Activated effector memory CD4-positive, alpha-beta T cell treated with Interleukin-2 at 50 U/mL for 16 hours (primary cell): ENCODE results near the gene NCOA3.
"Not testable (repeated sequence)": the region's sequence is repeated elsewhere in the genome, so short reads cannot be mapped to it uniquely, and the experiment has no call there.

Experiments used
- DNase-seq: peaks from one replicate; pipeline ENCODE4 v3.0.0-alpha.2; 2020

Gene NCOA3

DNA sequence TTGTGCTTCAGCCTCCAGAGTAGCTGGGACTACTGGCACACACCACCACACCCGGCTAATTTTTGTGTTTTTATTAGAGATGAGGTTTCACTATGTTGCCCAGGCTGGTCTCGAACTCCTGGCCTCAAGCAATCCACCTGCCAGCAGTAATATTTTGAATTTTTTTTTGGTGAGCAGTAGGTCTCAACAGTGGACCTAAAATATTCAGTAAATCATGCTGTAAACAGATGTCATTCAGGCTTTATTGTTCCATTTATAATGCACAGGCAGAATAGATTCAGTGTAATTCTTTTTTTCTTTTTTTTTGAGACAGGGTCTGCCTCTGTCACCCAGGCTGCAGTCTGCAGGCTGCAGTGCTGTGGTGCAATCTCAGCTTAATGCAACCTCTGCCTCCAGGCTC lies 69.7 kb downstream of the NCOA3 start:
- no peak for DNase-seq

DNA sequence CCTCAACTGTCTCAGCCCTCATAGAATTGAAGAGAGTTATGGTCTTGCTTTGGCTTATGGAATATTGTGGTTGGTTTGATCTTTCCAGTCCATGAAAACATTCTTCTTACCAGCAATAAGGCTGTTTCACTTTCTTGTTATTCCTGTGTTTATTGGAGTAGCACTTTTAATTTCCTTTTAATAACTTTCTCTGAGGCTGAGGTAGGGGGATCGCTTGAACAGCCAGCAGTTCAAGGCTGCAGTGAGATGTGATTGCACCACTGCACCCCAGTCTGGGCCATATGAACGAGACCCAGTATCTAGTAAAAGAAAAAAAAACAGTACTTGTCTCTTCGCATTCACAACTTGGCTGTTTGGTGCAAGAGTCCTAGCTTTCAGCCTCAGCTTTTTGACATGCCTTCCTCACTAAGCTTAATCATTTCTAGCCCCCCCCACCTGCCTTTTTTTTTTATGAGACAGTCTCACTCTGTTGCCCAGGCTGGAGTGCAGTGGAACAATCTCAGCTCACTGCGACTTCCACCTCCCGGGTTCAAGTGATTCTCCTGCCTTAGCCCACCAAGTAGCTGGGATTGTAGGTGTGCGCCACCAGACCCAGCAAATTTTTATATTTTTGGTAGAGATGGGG lies 70.5 kb downstream of the NCOA3 start:
- no peak for DNase-seq

DNA sequence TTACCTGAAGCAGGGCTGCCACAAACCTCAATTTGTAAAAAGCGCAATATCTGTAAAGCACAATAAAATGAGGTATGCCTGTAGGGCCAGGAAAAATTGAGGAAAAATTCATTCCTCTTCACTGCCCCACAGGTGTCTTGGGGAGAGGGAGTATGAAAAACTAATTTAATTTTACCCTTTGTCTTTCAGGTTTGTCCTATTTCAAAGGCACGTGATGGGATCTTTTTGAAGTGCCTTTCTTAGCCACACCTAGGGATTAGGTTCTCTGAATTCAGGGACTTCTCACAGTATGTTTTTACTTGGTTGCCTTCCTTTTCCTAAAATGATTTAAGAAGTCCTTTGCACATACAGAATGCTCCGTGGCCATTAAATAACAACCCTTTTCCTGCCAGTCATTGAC lies 71.9 kb downstream of the NCOA3 start:
- no peak for DNase-seq

DNA sequence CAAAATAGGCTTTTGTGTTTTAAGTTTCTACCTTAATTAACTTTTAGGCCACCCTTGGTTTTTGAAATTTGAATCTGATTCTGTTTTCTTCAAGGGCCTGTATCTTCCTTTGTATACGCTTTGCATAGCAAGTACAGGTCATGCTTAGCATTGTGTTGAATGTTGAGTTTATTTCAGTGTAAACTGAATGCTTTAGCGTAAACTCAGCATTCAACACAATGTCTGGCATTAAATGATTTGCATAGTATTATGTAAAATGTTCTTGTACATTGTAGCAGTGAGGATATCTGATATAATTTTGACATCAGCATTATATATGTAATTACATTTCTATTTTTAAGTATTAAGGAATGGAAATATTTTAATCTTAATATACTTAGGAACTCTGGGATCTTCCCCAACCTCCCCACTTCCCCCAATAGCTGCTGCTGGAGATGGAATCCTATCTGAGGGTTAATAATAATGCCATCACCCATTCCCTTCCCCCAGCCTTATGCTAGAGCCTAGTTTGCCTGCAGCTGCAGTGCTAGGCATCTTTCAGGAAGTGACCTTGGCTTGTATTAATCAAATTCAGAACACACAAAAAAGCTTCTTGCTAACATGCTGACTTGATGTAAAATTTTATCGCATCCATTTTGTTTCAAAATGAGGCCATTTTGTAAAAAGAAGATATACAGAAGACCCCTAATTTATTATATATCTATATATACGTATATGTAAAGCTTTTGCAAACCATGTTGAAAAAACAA lies 73.1 kb downstream of the NCOA3 start:
- DNase-seq: no peak

DNA sequence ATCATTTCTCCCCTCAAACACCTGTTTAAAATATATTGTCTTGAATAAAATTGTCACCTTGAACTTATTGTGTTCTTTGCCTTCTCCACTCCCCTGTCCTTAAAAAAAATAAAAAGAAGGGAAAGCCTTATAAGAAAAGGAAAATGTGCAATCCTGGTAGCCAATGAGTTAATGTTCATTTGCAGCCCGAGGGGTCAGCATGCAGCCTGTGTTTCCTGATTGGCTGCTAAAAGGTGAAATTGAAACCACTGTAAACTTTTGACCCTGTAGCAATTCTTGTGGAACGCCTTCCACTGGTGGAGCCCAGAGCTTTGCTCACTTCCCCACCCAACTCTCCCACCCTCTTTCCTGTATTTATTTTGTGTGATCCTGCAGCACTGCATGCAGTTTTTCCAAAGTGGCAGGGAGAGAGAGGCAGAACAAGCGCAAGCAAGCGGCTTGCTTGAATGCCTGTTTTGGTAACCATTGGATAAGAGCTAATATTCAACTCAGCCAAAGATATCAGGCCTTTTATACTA lies 74.9 kb downstream of the NCOA3 start:
- no peak for DNase-seq

DNA sequence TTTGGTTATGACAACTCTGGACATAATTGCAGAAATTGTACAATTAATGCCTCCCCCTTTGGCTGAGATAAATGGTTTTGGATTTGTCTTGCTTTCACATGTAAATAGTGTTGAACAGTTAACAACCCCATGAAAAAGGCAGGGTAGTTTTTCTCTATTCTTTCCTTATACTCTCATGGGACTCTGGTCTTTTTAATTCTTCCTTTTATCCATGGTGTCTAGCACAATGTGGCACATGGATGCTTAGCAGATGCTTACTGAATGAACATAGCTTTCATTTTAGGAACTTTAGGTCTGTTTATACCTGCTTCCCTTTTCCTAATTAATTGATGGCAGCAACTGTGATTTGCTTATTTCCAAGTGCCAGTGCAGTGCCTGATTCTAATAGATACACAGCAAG lies 75.6 kb downstream of the NCOA3 start:
- DNase-seq: no peak

DNA sequence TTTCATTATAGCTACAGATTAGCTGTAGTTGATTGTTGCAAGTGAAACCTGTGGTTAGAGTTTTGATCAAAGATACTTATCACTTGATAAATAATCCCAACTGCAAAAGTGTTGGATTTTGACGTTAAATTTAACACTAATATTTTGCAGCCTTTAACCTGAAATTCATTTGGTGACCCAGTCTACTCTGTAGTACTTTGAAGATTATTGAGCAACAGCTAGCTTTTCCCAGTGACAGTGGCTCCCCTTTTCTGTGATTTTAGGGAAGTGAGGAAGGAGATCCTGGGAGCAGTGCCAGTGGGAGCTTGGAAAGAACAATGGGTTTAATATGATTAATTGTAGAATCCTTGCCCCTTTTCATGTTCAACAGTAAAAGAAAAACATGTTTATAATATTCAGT lies 76.9 kb downstream of the NCOA3 start:
- no peak for DNase-seq

DNA sequence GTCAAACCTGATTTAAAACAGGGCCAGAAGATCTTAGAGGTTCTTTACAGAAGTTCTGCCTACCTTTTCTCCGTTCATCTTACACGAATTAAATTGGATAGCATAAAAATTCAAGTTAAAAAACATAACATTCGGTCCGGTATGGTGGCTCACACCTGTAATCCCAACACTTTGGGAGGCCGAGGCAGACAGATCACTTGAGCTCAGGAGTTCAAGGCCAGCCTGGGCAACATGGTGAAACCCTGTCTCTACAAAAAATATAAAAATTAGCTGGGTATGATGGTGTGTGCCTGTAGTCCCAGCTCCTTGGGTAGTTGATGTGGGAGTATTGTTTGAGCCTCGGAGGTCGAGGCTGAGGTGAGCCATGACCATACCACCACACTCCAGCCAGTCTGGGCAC lies 79.0 kb downstream of the NCOA3 start:
- not testable (repeated sequence) for DNase-seq

DNA sequence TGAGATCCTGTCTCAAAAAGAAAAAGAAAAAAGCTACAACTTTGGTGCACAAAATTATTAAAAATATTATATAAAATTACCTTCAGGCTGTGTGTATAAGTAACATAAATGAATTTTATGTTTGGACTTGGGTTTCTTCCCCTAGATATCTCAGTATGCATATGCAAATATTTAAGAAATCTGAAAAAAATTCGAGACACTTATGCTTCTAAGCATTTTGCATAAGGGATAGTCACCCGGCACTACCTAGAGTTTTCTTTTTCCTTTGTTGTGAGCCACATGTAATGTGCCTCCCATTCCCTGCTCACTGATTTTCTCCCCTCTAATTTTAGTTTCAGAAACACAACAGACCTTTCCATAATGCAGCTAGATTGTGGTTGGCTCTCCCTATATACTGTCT lies 79.4 kb downstream of the NCOA3 start:
- DNase-seq: no peak

DNA sequence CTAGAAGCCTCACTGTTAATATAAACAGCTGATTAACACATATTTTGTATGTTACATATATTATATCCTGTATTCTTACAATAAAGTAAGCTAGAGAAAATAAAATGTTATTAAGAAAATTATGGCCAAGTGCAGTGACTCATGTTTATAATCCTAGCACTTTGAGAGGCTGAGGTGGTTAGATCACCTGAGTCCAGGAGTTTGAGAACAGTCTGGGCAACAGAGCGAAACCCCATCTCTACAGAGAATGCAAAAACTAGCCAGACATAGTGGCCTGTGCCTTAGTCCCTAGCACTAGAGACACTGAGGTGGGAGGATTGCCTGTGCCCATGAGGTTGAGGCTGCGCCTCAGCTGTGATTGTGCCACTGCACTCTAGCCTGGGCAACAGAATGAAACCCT lies 81.9 kb downstream of the NCOA3 start:
- DNase-seq: no peak

DNA sequence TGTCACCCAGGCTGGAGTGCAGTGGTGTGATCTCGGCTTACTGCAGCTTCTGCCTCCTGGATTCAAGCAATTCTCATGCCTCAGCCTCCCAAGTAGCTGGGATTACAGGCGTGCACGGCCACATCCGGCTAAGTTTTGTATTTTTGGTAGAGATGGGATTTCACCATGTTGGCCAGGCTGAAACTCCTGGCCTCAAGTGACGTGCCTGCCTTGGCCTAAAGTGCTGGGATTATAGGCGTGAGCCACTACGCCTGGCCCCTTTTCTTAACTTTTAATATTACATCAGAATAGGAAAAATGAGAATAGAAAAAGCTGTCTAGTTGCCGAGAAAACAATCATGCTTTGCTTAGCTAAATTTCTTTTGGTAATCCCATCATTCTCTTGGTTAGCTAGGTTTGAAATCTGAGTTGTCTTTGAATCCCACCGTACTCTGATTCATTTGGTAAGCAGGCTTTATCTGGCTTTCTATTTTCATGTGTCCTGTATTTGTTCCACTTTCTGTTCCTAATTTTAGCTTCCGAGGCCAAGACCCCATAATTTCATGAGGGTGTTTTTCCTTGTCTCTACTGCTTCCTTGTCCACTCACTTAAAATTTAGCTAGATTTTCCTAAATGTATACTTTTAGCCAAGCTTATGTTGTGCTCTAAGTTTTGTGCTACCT lies 83.5 kb downstream of the NCOA3 start:
- no peak for DNase-seq

DNA sequence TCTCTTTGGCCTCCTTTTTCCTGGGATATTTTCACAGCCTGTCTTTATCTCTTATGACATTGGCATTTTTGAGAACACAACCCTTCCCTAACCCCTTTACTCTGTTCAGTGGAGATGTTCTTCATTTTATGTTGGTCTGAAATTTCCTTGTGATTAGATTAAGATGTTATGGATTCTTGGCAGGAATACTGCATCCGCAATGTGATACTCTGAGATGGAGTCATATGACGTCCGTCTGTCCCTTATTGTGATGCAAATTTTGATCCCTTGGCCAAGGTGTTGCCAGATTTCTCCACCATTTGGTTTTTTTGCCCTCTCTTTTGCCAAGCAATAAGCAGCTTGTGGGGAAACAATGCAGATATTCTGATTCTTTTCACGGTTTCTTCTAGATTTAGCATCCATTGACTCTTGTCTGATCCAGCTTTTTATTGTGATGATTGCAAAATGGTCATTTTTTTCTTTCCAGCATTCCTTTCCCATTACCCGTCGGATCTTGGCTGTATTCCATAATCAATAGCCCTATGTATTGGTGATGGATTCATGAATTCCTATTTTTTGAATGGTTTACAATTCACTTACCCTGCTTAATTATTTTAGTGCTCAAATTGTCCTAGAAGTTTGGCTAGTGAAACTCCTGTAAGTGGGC lies 85.1 kb downstream of the NCOA3 start:
- no peak for DNase-seq

DNA sequence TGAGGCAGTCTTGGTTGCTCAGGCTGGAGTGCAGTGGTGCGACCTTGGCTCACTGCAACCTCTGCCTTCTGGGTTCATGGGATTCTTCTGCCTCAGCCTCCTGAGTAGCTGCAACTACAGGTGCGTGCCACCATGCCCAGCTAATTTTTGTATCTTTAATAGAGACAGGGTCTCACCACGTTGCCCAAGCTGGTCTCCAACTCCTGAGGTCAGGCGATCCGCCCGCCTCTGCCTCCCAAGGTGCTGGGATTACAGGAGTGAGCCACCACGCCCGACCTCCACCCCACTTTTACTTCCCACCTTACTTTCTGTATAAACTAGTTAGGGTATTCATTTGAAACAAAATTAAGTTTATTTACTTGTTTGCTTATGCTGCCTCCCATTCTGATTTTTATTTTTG lies 86.5 kb downstream of the NCOA3 start:
- DNase-seq: no peak

DNA sequence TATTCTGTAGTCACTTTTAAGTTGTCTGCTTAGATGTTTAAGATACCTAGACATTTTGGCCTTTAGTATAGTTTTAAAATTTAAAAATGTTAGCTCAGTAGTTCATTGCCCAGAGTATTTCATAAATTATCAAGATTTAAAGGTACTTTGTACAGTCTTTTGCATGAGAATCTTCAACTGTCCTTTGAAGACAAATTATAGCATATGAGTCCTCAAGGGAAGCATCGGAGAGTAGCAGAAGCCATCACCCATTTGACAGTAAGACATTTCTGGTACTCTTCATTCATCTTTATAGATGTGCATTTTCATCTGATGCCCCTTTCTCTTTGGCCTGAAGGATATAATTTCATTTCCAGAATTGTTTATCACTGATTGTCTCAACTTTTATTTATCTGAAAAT lies 89.5 kb downstream of the NCOA3 start:
- no peak for DNase-seq

DNA sequence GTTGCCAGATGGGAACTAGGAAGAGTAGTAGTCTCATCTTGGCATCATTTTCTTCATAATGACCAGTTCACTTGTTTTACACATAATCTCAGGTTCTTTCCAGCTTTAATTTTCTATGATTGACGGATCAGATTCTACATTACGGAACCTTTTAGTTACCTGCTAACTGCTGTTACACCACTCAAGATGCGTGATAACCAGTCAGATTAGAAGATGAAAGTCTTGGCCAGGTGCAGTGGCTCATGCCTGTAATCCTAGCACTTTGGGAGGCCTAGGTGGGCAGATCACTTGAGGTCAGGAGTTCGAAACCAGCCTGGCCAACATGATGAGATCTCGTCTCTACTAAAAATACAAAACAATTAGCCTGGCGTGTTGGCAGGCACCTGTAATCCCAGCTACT lies 92.5 kb downstream of the NCOA3 start:
- no peak for DNase-seq

DNA sequence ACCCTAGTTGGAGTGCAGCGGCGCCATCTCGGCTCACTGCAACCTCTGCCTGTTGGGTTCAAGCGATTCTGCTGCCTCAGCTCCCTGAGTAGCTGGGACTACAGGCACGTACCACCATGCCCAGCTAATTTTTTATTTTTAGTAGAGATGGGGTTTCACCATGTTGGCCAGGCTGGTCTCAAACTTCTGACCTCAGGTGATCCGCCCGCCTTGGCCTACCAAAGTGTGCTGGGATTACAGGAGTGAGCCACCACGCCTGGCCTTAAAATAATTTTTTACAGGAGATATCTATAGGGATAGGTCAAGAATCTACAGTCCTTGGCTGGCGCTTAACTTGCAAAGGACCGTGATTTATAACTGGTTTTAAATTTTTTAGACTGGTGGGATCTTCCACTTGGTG lies 93.5 kb downstream of the NCOA3 start:
- DNase-seq: not testable (repeated sequence)

DNA sequence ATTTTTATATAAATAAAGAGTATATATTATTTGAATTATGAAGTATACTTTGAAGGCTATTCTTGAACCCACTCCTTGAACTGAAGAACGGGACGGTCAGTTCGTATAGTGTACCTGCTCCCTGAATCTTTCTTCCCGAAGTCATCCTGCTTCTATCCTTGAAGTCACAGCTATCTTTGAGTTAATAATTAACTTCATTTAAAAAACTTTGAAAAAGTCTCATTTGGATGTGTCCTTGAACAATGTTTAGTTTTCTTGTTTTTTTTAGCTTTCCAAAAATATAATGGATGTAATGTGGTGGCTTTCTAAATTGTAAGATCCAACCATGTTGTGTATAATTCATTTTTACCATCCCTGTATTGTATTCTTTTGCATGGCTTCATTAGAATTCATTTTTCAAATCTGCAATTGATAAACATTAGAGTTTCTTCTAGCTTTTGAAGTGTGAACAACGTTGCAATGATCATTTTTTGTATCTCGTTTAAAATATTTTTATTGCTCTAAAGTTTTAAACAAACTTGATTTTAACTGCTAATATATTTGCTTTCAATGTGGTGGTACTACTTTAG lies 94.4 kb downstream of the NCOA3 start:
- no peak for DNase-seq

DNA sequence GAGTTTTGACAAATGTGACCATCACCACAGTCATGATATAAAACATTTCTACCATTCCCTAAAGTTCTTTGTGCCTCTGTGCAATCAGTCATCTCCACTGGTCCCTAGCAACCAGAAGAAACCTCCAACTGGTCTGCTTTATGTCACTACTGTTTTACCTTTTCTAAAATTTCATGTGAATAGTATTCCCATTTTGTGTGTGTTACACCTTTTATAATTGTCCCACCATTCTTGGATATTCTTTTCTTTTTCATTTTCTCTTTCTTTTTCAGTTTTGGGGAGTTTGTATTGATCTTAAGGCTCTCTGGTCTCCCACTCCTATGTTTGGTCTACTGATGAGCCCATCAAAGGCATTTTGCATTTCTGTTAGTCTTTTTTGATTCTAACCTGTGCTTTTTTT lies 95.4 kb downstream of the NCOA3 start:
- no peak for DNase-seq

DNA sequence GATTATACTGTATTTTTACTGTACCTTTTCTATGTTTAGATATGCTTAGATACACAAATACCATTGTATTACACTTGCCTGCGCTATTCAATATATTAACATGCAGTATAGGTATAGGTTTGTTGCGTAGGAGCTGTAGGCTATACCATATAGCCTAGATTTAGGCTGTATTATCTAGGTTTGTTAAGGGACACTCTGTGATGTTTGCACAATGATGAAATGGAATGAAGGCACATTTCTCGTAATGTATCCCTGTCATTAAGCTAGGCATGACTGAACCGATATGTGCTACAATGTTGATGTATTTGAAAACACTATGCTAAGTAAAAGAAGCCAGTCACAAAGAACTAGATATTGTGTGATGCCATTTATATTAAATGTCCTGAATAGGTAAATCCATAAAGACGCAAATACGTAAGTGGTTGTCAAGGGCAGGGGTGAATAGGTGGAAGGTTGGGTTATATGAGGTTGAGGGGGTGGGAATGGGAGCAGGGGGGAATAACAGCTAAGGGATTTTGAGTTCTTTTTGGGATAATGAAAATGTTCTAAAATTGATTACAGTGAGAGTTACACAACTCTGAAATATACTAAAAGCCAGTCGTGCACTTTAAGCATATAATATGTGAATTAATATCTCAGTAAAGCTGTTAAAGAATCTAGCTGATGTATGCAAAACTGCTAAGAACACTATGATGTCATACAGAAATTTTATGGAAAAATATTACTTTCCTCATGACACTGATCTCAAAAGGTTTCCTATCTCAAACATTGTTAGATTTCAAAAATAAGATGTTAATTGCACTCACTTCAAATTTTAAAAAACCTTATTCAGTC lies 97.4 kb downstream of the NCOA3 start:
- no peak for DNase-seq

DNA sequence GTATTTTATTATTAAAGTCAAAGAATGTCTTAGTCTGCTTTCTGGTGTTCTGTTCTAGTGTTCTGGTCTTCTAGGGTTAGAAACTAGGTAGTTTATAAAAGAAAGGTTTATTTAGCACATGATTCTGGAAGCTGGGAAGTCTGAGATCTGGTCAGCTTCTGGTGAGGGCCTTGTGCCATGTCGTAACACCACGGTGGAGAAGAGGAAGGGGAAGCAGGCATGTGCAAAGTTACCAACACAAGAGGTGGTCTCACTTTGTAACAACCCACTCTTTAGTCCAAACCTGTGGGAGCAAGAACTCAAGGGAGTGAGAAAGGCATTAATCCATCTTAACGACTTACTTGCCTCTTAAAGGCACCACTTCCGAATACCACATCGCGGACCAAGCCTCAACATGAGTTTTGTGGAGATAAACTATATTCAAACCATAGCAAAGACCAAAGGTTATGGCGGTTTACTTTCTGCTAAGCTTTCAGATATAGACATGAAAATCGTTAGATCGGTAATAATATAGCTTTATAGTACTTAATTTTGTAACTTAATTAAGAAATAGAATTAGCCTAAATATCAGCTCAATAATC lies 99.4 kb downstream of the NCOA3 start:
- DNase-seq: no peak

DNA sequence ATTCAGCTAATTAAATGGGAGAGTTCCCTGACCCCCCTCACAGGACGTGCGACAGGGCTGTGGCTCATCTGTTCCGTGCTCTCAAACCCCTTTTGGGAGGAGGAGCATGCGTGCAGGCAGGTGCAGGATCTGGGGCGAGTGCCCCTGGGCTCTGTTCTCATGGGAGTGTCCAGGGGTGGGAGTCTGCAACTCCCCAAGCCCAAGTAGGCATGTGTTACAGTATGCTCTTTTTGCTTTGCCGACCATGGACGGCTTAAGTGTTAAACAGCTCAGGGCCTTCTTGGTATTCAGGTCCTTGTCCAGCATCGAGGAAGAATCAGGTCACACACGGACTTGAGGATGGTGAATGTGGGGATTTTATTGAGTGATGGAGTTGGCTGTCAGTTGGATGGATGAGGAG lies 101.6 kb downstream of the NCOA3 start:
- no peak for DNase-seq
